CD4-positive, alpha-beta T cell treated with Interferon alpha-2 for 1 hour (primary cell): Measurements from ENCODE around the gene PARD3B.

Experiments
- DNase-seq, 2 donors: peaks; one replicate each; pipeline ENCODE4 v3.0.0-alpha.2; 2020 to 2022

Gene PARD3B

DNA sequence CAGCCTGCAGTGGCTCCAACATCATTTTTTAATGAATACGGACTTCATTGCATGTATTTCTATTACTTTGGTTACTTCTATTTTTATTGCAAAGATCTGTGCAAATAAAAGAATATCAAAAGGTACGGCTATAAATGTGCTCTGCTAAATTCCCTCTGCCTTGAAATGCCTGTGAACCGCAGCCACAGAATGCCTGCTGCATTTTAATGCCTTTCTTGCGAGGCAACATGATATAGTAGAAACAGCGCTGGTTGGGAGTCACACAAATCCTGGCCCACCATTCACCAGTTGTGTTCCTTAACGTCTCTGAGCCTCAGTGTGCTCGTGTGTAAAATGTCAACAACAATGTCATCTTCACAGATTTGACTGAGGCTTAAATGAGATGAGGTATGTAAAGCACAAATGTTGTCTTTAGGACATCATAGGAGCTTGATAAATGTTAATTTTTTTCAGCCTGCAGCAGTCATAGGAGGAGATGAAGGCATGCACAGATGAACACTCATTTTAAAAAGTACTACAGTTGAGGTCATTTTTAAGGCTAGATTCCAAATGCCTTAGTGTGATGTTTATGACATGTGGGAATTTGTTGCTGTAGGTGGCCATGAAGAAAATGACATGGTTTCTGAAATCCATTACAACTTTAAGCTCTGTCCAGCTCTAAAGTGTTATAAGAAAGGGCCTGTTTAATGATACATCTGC lies 949.4 kb downstream of the PARD3B start:
- DNase-seq, result no peak

DNA sequence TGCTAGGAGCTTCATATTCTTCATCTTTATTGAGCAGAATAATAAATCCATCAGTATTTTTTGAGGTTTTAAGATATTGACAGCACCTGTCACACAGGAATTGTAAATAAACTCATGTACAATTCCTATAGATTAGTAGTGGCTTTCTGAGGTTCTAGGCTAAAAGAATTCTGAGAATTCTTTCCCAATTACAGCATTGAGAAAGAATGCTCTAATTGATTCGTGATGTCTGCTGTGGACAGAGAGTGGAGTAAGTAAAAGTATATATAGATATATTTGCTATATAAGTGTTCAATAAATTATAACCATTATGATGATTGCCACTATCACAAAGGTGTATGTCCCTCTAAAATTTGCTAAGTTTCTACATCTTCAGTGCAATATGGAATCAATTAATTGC lies 950.5 kb downstream of the PARD3B start:
- DNase-seq, result no peak

GRCh38 chr2:205496370-205496769 lies 951.1 kb downstream of the PARD3B start:
- no peak for DNase-seq

GRCh38 chr2:205496772-205497171 lies 951.5 kb downstream of the PARD3B start:
- DNase-seq, result no peak

DNA sequence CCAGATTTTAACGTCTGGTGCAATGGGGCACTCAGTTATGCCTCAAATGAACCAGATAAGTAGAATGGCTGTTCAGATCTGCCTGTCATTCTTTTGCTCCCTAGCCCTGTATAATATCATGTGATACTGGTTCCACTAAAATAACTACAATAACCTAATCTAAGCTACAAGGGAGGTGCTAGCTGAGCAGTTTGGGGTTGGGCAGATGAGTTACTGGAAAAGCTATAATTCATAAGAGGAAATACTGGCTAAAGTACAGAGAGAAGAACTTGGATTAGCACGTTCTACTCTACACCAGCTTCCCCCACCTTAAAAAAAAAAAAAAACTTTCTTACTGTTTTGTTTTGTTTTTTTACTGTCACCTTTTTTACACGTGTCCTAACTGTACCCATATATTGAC lies 953.7 kb downstream of the PARD3B start:
- no peak for DNase-seq

GRCh38 chr2:205500065-205500464 lies 954.8 kb downstream of the PARD3B start:
- no peak for DNase-seq

DNA sequence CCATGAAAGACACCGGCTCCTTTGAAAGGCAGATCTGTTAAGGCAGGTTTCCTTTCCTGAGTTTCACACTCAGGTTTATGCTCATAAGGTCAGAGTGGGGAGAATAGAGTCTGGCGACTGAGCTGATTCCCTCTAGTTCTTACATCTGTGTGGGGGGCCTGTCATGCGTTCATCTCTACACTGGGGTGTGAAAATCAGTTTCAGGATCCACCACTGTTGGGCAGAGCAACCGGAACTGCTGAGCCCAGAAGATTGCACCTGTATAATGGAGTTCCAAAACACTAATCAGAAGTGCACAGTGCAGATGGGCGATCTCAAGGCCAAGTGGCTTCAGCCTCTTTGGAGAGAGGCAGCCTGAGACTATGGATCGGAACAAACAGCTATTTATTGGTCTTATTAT lies 955.7 kb downstream of the PARD3B start:
- no peak for DNase-seq

DNA sequence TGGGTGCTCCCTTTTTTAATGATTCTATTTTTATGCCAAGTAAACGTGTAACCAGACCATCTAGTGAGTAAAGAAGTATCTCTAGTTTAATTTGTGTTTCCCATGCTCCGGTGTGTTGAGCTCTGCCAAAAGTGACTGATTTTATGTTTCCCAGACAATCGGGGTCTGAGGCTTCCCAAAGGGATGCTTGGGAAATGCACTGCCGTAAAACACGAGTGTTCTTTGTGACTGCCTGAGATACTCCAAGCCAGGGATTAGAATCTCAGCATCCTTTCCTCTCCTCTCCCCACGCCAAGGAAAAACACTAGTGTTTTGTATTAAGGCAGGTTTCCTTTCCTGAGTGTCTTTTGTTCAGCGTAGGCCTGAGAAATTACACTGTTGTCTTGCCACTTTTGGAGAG lies 956.6 kb downstream of the PARD3B start:
- DNase-seq, result no peak

- DNase-seq, result no peak
Observed at GRCh38 chr2:205505371-205505770, 960.1 kb downstream of the PARD3B start.

- DNase-seq, result no peak
Observed at GRCh38 chr2:205509655-205510054, 964.4 kb downstream of the PARD3B start.

DNA sequence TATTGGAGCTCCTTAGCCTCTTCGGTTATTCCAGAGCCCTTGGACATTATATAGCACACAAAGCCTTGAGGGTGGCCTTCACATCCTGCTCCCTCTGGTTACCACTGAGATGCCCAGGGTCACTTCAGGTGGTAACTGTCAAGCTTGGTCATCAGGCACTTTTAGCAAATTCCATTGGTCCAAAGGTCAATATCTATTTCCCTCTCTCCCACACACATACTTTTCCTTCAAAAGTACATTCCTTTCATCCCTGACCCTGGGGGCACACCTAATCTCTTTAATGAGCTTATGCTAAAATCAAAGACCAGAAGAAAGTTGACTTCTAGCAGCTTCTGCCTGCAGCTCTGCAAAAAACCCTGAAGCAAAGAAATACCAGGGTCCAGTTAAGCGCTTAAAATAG lies 965.1 kb downstream of the PARD3B start:
- DNase-seq, result no peak

- no peak for DNase-seq
Observed at GRCh38 chr2:205511221-205511620, 965.9 kb downstream of the PARD3B start.

DNA sequence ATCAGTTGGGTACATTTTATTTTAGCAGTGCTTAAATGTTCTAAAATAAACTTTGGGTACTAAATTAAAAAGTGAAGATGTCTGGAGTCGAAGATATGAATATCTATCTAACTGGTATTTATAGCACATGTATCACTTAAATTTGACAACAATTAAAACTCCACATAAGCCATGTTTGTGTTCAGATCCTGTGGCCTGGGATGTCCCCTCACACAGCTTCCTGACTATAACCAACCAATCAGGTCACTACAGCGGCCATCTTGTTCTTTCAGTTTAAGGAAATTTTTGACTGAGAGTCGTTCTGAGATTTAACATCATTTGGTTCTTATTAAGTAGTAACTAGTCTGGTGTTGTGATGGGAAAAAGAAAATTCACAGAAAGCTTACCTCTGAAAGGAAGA lies 966.4 kb downstream of the PARD3B start:
- DNase-seq, result no peak

- no peak for DNase-seq
Observed at GRCh38 chr2:205520311-205520710, 975.0 kb downstream of the PARD3B start.

- no peak for DNase-seq
Observed at GRCh38 chr2:205524656-205525055, 979.4 kb downstream of the PARD3B start.

- DNase-seq, result no peak
Observed at GRCh38 chr2:205527801-205528200, 982.5 kb downstream of the PARD3B start.

DNA sequence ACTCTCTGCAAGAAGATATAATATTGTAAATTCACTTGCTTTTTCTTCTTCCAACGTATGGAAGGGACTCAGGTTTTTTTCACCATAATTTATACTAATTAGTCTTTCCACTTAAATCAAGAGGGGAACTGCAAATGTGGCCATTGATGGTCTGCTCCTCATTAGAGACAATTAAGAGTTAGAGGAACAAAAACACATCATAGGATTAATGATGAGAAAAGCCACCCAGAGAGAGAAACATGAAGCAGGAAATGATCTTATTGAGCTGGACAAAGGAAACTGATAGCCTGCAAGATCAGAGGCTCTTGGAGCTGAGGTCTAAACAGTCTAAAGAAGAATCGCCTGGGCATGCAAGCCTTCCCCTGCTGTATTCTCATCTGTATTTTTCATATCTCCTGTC lies 985.8 kb downstream of the PARD3B start:
- DNase-seq, result no peak

DNA sequence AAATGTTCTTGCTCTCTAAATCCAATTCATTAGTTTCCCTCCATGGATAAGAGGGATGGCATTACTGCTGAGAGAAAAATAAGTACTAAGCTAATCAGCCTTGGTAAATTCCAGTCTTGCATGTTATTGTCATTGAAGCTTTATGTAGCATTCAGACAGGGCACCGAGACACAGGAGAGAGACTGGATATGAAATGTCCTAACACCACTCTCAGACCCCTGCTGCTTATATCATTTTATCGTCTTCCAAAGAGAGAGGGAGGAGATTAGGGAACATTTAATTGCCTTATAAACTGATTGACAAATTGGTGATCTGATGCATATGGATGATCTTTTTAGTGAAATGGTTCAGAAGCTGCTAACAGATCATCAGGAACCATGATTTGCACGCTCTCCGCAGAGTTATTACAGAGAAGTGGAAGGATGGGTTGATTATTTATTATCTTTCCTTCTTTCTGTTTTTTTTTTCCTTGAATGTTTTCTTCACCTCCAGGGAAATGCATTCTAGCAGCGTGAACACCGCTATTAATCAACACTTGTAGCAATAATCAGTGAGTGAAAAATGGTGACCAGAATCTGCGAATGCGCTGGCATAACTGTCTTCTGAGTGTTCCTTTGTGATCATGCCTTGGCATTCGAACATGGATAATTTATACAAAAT lies 986.3 kb downstream of the PARD3B start:
- DNase-seq, result no peak

DNA sequence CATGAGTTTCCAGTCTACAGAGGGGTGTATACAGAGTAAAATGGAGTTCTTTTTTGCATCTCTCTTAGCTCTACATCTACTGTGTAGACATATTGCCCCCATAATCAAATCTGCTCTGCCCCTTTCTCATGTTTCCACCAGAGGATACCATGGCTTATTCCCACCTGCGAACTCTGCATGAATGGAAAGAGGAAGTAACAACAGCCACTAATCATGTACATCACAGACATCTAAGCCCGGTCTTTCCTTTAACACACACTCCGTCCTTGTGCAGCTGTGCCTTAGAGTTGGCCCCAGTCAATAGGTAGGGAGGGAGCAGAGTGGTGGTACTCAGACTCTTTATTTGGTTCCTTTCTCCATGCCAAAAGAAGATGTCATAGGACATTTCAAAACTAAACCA lies 989.7 kb downstream of the PARD3B start:
- DNase-seq, result no peak

DNA sequence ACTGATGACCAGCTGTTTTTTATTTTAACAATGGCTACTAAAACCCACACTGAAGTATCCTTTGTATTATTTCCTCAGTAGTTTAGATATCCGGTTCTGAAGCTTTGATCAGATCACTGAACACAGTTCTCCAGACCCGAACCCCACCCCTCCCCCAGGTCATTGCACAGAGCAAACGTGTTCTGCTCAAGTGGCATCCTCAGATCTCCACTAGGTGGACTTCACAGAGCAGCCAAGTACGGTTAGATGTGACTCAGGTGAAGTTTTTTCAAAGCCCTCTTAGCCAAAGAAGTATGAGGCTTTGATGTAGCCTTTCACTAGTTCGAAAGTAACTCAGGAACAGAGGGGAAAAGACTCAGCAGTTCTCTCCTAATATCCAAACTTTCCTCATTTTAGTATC lies 994.3 kb downstream of the PARD3B start:
- DNase-seq, result no peak

GRCh38 chr2:205540036-205540435 lies 994.8 kb downstream of the PARD3B start:
- no peak for DNase-seq

- no peak for DNase-seq
Observed at GRCh38 chr2:205543262-205543843, 998.1 kb downstream of the PARD3B start.

DNA sequence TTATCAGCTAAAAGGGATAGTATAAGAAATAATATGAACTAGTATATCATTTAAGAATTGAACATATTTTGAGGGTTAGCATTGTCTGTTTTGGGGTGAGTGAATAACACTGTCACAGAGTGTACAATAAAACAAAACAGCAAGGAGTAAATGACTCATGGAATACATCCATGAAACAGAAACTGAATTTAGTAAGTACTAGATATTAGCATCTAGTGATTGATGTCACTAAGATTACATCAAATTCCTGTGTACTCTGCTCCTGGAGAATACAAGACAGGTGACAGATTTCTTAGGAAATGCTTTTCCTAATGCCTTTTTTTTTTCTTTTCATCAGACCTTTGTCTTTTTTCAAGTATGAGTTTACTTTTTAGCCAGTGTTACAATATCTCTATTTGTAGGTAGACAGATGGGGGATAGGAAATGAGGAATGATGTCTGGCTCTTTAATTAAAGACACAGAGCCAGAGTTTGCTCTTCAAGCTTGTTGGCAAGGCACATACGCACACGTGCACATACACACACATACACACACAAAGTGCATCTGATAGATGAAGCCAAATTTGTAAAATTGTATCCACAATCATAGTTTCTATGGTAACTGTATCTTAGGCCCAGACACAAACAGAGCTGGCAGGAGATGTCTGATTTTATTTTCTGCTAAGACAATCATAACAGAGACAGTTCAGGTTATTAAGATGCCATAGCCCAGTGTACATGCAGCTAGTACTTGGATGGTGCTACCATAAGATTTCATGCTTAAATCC lies 998.8 kb downstream of the PARD3B start:
- no peak for DNase-seq
